ENCODE results near the gene THRB. TPM values are rescaled to one million over a fixed set of nuclear protein-coding genes. Genes with fewer than 3 reads are reported as not detected.

The THRB gene
- polyA plus RNA-seq, 1 of the 3 experiments (the other 2 are of a cell fraction): 0.02 TPM

- TF ChIP-seq JUND (IDR thresholded peaks at IDR 0.05) (no peak), ELF1 (IDR thresholded peaks at IDR 0.05) (no peak)
Measured at GRCh38 chr3:24525557-24525956, 30.9 kb upstream of the THRB start (continued).

DNA sequence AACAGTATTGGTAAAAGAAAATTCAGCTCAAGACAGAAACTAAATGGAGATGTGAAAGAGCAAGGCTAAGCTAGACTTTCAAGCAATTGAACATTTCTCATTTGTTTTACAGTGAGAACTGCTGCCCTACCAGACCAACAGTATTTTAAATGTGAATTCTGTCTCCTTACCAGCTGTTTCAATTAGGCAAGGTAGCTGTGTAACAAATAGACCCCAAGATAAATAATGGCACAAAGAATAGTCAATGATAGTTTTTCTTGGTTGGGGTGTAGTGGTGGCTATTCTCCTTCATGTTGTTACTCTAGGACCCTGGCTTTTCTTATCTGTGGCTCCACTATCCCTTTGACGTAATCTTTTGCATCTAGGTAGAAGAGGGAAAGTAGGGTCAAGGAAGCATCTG, 30.4 kb upstream of the THRB start:
- no peaks in the 10 kb centered on the region for H3K36me3 ChIP-seq (replicated peaks in 1 of 2; ENCODE audit: control insufficient read depth in 1 of 2, insufficient read depth in 2 of 2, low read length in 1 of 2)
- CTCF ChIA-PET: interaction anchor here (0.7 to 2.1 kb wide), 2 partner anchors 29 to 163 kb away, joined by 3 to 9 read pairs; no protein-coding TSS in a partner anchor
- POLR2A ChIA-PET: no interaction called here

More for the DNA sequence above, 30.4 kb upstream of the THRB start:
- Histone ChIP-seq H3F3A (replicated peaks; ENCODE audit: insufficient read depth) (no peaks in the 10 kb centered on the region), H3K4me3 (ENCODE audit: low read depth in 2 of 2, low read length in 1 of 2) (no peak overlapping the region), H3K4me2 (no peak overlapping the region), H3K79me2 (ENCODE audit: insufficient read depth) (no peaks in the 10 kb centered on the region), H3K9me3 (no peaks in the 10 kb centered on the region), H2AFZ (ENCODE audit: low read depth) (no peak overlapping the region), H3K27me3 (ENCODE audit: insufficient read depth) (peaks cover 4% of the 10 kb centered on the region; the same call in 1 of the 2 replicates), H3K9me2 (no peaks in the 10 kb centered on the region), H3K27ac (ENCODE audit: low read depth in 2 of 2, low read length in 1 of 2) (no peak overlapping the region), H4K20me1 (ENCODE audit: insufficient read depth) (no peaks in the 10 kb centered on the region), H3K9ac (no peak overlapping the region), H3K4me1 (ENCODE audit: control insufficient read depth in 1 of 2, insufficient read depth in 2 of 2, low read depth in 1 of 2, low read length in 1 of 2) (peaks cover 0 to 7% of the 10 kb centered on the region in 2 experiments; a peak in 2 of 4 replicates)
- TF ChIP-seq ELF1 (IDR thresholded peaks at IDR 0.05) (no peak), NFIC (IDR thresholded peaks at IDR 0.05; ENCODE audit: borderline replicate concordance) (no peak), IRF3 (IDR thresholded peaks at IDR 0.05; ENCODE audit: low read depth, low read length) (no peak), GABPA (IDR thresholded peaks at IDR 0.05; ENCODE audit: low read depth) (no peak), MEF2A (IDR thresholded peaks at IDR 0.05; ENCODE audit: borderline replicate concordance, low read depth) (no peak), RAD21 (IDR thresholded peaks at IDR 0.05; ENCODE audit: low read length) (no peak), CHD2 (IDR thresholded peaks at IDR 0.05; ENCODE audit: low read length, partially characterized antibody) (no peak), PBX3 (IDR thresholded peaks at IDR 0.05) (no peak), SMC3 (IDR thresholded peaks at IDR 0.05; ENCODE audit: low read depth, low read length) (no peak), FOXM1 (IDR thresholded peaks at IDR 0.05; ENCODE audit: low read depth) (no peak), RCOR1 (IDR thresholded peaks at IDR 0.05; ENCODE audit: low read length) (no peak), JUND (IDR thresholded peaks at IDR 0.05) (no peak), MXI1 (IDR thresholded peaks at IDR 0.05; ENCODE audit: low read depth, low read length) (no peak), MAX (IDR thresholded peaks at IDR 0.05; ENCODE audit: low read depth) (no peak), TCF12 (IDR thresholded peaks at IDR 0.05) (no peak), YY1 (IDR thresholded peaks at IDR 0.05; ENCODE audit: low read depth) (no peak)
- TF ChIP-seq, protein P1, sequence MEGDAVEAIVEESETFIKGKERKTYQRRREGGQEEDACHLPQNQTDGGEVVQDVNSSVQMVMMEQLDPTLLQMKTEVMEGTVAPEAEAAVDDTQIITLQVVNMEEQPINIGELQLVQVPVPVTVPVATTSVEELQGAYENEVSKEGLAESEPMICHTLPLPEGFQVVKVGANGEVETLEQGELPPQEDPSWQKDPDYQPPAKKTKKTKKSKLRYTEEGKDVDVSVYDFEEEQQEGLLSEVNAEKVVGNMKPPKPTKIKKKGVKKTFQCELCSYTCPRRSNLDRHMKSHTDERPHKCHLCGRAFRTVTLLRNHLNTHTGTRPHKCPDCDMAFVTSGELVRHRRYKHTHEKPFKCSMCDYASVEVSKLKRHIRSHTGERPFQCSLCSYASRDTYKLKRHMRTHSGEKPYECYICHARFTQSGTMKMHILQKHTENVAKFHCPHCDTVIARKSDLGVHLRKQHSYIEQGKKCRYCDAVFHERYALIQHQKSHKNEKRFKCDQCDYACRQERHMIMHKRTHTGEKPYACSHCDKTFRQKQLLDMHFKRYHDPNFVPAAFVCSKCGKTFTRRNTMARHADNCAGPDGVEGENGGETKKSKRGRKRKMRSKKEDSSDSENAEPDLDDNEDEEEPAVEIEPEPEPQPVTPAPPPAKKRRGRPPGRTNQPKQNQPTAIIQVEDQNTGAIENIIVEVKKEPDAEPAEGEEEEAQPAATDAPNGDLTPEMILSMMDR (IDR thresholded peaks at IDR 0.05): no peak
- no peak for DNase-seq
- WGBS (ENCODE audit: low lambda C conversion rate): 100% methylated on average over 1 of the region's 1 CpG
